HFF-Myc (cell line): ENCODE data around the gene GABBR2.

Source experiments
- DNase-seq: peaks from one replicate; pipeline ENCODE4 v3.0.0-alpha.2; 2011; ENCODE audit warnings: low read depth; ENCODE audit errors: extremely low read depth
- H3K4me3 ChIP-seq: replicated peaks from 2 replicates; pipeline ENCODE4 v1.5.1; 2011; ENCODE audit warnings: low read depth, mild to moderate bottlenecking, control low read depth, low read length
- CTCF ChIP-seq: IDR thresholded peaks from 2 replicates; pipeline ENCODE4 v1.5.1; 2012; ENCODE audit warnings: mild to moderate bottlenecking, low read depth, low read length, control low read depth; ENCODE audit errors: missing control alignments

Gene GABBR2

GRCh38 chr9:98344581-98344980 lies 364.2 kb downstream of the GABBR2 start:
- no peak for DNase-seq
- no peak overlapping the region for H3K4me3 ChIP-seq
- TF ChIP-seq CTCF = no peak

GRCh38 chr9:98342820-98343210 lies 365.9 kb downstream of the GABBR2 start:
- H3K4me3 ChIP-seq = no peak overlapping the region
- no peak for DNase-seq
- TF ChIP-seq CTCF = no peak

GRCh38 chr9:98342098-98342819 lies 366.5 kb downstream of the GABBR2 start:
- TF ChIP-seq CTCF = no peak
- no peak overlapping the region for H3K4me3 ChIP-seq
- DNase-seq = no peak

DNA sequence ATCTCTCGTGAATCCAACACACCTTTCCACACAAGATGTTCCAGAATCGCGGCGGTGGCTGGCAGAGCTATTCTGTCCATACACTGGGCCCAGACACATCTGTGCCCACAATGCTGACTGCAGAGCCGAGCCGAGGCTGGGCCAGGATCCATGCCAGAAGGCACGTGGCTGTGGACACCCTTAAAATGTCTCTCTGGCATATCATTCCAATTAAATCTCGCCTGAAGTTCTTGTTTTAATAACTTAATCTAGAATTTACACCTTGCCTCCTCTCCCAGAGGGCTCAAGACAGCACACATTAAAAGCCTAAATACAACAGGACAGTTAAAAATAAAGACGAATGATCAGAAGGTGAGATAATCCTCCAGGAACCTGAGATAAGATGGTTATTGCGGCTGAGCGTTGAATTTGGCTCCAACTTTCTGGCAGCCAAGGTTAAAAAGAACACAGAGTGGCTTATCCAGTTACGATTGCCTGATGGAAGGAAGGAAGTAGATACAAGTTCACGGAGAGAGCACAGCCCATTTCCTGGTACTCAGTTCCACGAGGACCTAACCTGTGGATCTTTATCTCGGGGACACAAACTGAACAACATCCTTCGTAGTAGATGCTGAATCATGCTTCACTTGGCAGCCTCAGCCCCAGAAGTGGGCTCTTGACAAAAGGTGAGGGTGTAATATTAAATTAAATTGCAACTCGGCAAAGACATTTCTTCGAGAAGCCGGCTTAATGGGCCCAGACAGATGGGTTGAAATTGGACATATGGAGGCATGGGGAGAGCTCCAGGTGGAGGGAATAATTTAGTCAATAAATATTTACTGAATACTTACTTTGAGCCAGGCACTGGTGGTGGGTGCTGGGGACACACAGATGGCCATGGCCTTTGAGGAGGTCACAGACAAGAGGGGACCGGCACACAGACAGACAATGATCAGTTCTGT lies 367.3 kb downstream of the GABBR2 start:
- no peak for TF ChIP-seq CTCF
- DNase-seq = no peak
- no peak overlapping the region for H3K4me3 ChIP-seq

DNA sequence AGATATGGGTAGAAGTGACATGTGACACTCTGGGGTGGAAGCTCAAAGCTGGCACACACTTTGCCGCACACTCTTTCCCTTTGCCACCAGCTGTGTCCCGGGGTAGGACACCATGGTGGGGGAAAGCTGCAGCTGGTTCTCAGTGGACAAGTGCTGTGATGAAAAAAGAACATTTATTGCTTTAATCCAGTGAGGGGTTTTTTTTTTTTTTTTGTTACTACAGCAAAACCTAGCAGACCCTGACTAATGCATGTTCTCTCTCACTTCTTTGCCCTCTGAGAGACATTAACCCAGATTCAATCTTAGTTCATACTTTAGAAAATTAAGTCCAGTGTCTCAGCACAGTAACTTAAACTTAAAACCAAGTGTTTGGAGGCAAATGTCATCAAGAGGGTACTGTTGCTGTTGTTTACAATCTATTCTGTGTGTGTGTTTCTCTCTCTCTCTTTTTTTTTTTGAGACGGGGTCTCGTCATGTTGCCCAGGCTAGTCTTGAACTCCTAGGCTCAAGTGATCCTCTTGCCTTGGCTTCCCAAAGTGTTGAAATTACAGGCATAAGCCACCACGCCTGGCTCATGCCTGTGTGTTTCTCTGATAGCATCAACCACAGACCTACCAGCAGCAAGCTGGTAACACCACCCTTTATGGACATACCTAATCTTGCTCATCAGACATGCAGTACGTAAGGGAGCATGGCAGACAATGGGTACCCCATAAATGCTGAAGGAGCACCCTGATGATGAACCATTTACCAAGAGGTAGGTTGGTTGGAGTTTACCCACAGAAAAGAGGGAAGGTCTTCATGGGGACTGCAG lies 368.5 kb downstream of the GABBR2 start:
- no peak for TF ChIP-seq CTCF
- no peak for DNase-seq

DNA sequence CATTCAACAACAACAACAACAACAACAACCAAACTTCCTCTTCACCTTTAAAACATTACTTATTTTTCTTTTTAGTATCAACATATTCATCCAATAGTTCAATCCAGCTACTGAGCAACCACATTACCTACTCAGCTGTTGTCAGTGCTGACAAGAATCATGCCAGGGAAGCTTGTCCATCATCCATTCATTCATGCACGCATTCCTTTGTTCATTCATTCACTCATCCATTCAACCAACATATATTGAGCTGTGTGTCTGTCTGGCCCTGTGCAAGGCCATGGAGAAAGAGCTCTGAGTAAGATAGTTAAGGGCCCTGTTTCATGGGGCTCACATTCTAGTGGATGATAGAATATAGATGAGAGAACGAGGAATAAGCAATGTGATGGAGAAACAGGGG lies 373.1 kb downstream of the GABBR2 start:
- TF ChIP-seq CTCF = no peak
- DNase-seq = no peak
- H3K4me3 ChIP-seq = no peak overlapping the region

More for the DNA sequence above, 368.5 kb downstream of the GABBR2 start:
- H3K4me3 ChIP-seq = no peak overlapping the region
